ENCODE results near the gene GJB1.

GJB1 gene

DNA sequence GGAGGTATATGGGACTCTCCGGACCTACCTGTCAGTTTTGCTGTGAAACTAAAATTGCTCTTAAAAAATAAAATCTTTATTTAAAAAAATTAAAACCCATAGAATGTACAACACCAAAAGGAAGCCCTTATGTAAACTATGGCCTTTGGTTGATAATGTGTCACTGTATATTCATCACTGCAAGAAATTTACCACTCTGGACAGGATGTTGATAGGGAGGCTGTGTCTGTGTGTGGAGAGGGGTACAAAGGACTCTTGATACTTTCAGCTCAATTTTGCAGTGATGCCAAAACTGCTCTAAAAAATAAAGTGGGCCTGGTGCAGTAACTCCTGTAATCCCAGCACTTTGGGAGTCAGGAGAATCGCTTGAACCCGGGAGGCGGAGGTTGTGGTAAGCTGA, 33.8 kb downstream of the GJB1 start:
- TF ChIP-seq SIN3A (IDR thresholded peaks at IDR 0.05; ENCODE audit: borderline replicate concordance, insufficient read depth, low read length) = no peak
- no peak for TF ChIP-seq POLR2AphosphoS5 (IDR thresholded peaks at IDR 0.05; ENCODE audit: low read depth, low read length)
- TF ChIP-seq TAF1 (IDR thresholded peaks at IDR 0.05; ENCODE audit: borderline replicate concordance, insufficient read depth, low read length) = no peak
- TF ChIP-seq, protein P1, sequence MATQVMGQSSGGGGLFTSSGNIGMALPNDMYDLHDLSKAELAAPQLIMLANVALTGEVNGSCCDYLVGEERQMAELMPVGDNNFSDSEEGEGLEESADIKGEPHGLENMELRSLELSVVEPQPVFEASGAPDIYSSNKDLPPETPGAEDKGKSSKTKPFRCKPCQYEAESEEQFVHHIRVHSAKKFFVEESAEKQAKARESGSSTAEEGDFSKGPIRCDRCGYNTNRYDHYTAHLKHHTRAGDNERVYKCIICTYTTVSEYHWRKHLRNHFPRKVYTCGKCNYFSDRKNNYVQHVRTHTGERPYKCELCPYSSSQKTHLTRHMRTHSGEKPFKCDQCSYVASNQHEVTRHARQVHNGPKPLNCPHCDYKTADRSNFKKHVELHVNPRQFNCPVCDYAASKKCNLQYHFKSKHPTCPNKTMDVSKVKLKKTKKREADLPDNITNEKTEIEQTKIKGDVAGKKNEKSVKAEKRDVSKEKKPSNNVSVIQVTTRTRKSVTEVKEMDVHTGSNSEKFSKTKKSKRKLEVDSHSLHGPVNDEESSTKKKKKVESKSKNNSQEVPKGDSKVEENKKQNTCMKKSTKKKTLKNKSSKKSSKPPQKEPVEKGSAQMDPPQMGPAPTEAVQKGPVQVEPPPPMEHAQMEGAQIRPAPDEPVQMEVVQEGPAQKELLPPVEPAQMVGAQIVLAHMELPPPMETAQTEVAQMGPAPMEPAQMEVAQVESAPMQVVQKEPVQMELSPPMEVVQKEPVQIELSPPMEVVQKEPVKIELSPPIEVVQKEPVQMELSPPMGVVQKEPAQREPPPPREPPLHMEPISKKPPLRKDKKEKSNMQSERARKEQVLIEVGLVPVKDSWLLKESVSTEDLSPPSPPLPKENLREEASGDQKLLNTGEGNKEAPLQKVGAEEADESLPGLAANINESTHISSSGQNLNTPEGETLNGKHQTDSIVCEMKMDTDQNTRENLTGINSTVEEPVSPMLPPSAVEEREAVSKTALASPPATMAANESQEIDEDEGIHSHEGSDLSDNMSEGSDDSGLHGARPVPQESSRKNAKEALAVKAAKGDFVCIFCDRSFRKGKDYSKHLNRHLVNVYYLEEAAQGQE (IDR thresholded peaks at IDR 0.05; ENCODE audit: insufficient read depth in 1 of 2, low read depth in 2 of 2, low read length in 2 of 2) = no peak
- TF ChIP-seq FOXP2 (optimal IDR thresholded peaks at IDR 0.05; ENCODE audit: borderline replicate concordance, extremely low read depth, extremely low read length, insufficient read depth) = no peak

DNA sequence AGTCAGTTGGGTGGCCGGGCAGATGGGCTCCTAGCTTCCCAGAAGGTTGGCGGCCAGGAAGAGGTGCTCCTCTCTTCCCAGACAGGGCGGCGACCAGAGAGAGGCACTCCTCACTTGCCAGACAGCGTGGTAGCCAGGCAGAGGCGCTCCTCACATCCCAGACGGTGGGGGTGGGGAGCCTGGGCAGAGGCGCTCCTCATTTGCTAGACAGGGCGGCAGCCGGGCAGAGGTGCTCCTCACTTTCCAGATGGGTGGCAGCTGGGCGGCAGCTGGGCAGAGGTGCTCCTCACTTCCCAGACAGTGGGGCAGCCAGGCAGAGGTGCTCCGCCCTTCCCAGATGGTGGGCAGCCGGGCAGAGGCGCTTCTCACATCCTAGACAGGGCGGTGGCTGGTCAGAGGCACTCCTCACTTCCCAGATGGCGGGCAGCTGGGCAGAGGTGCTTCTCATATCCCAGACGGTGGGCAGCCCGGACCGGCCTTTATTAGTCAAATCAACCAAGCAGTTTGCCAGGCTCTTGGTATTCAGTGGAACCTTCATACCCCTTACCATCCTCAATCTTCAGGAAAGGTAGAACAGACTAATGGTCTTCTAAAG, 46.9 kb downstream of the GJB1 start:
- TF ChIP-seq POLR2AphosphoS5 (IDR thresholded peaks at IDR 0.05; ENCODE audit: low read depth, low read length) = no peak
- TF ChIP-seq, protein P1 (IDR thresholded peaks at IDR 0.05; ENCODE audit: insufficient read depth in 1 of 2, low read depth in 2 of 2, low read length in 2 of 2) = no peak

Data from PFSK-1 (cell line).